GM18870 (cell line): ENCODE measurements around the gene APOC3.

Source experiments
- ATAC-seq: cut with Tn5 transposase; IDR thresholded peaks from one replicate; pipeline ENCODE4 v1.9.1; 2021; ENCODE audit warnings: moderate library complexity; ENCODE audit not compliant: unreplicated experiment

The APOC3 gene

DNA sequence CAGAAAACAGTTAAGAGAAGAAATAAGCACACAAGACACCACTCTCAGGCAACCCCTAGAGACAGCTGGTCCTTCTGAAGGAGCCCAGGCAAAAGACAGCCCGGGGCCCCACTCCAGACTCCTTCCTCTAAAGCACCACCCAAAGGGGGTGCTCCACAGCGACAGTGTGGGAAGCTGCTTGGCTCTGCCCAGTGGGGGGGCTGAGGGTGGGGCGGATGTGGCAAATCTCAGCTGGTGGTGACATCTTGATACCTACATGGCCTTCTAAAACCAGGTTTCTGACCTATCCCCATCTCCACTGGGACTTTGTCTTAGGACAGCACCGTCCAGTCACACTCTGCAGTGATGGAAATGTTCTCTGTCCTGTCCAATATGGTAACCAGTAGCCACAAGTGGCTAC lies 17.9 kb downstream of the APOC3 start:
- no peak for ATAC-seq

DNA sequence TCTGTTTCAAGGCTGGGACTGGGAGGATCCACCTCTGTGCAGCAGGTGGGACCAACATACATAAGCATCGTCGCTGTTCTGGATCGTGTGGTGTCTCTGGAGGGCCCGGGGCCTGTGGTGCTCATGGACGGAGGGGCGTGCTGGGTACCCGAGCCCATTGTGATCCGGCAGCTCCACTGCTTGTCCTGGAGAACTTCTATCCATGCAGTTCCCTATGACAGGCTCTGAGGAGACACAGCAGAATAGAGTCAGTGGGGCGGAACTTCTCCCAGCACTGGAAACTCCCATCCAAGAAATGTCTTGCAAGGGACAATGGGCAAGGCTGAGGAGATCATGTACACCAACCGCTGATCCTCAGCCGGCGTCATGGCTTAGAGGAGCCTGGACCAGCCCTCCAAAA lies 19.4 kb downstream of the APOC3 start:
- ATAC-seq: no peak

DNA sequence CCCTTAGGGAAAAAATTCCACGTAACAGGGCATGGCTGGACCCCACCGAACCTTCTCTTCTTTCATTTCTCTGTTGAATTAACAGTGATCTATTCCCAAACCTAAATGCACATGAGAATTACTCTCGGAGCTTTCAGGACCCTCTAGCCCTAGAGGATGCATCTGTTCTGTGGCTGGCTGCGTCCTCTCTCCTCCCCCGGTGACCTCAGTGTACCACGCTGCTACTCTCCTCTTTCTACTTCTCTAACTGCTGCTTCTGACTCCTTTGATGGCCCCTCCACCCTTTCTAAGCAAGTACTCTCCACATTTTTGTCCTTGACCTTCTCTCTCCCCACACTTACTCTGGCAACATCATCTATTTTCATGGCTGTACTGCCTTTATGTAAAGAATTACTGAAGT lies 19.8 kb downstream of the APOC3 start:
- ATAC-seq: no peak

DNA sequence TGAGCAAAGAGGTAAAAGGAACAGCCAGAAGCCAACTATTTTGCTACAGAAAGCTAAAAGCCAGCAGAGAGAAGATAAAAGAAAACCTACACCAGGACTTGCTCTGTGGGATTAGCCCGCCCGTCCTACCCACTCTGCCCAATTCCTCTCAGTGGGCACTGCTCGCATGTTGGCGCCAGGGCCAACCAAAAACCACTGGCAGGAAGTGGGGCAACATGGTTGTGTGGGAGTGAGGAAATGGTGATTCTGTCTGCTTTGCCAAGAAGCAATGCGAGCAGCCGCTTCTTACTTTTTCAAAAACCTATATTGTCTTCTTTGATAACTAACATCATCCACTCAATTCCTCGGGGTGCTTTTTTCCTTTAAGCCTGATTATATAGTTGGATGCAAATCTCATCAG lies 21.9 kb downstream of the APOC3 start:
- no peak for ATAC-seq

DNA sequence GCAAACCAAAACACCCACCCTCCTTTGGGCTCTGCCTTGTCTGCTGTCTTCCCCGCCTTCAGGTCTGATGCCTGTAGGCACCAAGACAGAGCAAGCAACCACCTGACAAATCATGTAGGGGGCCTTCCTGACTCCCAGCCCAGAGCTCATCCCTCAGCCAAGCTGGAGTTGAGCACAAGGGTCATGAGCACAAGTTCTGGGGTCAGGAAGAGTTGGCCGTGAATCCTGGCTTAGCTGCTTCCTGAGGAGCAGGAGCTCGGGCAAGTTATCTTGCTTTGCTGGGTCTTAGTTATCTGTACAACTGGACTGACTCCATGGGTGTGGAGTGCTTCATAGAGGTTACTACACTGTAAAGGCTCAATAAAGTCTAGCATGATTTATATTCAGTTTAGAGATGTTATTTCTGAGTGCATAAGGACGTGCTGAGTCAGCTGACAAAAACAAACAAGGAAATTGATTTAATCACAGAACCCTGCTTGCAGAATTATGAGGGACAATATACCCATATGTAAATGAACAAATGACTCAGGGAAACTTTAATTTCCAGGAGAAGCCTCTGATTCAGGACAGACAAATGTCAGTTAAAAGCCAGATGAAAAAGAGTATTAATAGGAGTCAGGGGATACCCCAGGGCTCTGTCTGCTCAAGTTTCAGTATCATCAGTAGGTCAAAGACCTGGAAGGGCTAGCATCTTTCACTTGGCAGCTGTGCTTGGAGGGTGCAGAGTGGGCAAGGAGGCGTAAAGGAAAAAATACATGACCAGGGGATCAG lies 22.7 kb downstream of the APOC3 start:
- ATAC-seq: no peak

DNA sequence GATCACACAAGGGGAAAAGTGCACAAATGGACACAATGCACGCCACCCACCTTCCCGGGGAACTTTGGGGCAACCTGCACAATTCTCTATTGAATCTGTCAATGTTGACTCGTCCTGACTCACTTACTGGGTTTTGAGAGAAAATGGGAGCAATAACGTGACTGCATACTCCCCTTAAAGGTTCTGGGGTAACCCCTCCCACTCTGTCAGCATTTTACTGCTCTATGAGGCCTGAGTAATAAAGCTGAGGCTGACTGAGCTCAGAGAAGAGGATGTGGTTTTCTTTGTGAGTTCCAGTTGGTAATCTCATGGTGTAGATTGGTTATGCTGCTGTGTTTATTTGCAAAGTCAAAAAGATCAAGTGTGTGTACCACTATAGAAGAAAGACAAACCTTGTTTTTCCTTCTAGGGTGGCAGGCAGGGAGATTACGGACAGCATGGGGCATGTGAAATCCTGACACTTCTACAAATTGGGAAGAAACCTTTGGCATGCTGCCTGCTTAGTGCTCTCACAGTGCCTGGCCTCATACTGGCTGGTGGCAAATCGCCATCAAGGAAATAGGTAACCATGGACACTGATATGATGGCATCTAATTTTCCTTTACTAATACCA lies 23.9 kb downstream of the APOC3 start:
- ATAC-seq: peak; percentile 92

DNA sequence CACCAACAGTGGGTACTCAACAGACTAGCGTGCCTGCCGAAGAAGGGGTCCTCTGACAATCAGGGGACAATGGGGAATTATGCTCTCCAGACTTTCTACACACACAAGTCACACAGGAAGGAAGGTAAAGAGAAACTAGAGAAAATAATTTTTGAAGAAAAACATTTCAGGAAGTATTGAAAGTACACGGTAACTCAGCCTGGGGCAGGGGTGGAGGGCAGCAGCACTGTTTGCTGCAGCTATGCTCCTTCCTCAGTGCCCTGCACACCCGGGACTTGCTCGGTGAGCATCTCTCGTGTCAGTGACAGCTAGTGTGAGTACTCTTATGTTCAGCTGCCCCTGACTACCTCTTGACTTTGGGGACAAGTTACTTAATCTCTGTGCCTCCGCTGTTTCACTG lies 25.7 kb downstream of the APOC3 start:
- ATAC-seq: no peak

DNA sequence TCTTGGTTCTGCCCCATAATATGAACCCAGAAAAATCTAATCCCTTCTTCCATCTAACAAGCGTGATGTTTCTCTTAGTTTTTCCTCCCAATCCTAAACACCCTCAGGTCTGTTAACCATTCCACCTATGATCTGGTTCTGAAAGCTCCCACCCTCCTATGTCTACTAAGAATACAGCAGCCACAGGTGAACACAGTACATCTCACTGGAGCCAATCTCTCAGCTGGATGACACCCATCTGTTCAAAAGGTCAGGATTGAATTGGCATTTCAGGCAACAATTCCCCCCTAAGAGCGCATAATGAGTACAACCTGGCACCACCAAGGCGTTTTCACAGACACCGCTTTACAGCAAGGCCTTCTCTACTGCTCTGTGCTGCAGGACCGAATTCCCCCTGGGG lies 26.7 kb downstream of the APOC3 start:
- no peak for ATAC-seq

DNA sequence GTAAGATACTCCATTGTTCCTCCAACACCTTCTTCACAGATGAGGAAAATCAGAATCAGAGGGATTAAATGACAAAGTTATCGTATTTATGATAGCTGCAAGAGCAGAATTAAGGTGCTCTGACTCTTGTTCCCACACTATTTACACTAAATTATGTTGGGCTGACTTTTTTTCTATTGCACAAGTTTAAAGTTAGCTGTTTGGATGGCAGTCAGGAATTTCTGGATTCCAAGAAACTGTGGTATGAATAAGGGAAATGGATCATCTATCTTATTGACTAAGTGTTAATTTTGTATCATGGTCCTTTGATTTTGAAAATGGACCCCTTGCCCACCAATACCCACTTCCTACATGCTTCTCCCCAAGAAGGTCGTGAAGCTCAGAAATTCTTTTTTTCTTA lies 27.6 kb downstream of the APOC3 start:
- ATAC-seq: no peak

DNA sequence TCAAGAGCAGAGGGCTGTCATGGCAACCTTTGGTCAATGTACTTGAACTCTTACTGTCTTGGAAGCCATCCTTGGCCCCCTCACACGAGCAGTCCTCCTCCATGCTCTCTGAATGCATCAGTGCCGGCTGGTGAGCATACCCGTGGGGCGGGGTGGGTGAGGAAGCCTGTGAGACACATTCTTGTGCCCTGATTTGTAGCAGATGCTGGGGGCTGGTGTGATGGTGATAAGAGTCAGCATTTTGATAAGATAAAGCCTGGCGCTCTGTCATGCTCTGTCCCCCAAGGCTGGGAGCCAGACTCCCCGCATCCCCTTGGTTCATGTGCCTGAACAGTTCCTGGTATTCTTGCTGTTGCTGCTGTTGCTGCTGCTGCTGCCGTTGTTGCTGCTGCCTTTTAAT lies 28.2 kb downstream of the APOC3 start:
- no peak for ATAC-seq

DNA sequence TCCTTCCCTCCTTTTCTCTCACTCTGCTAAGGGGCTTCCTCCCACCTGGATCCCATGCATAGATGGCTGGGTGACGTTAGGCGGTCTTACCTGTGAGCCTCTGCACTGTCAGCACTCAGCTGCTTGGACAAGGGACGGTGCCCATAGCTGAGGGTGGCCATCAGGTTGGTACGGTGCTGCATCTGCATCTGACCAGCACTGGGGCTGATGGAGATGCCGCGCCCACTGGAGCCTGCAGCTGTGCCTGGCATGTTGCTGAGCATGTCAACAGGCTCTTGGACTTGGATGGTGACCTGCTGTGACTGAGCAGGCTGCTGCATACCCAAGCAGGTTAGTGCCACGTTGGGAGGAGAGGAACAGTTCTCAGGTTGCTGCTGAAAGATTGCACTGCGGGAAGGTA lies 29.5 kb downstream of the APOC3 start:
- ATAC-seq: no peak

DNA sequence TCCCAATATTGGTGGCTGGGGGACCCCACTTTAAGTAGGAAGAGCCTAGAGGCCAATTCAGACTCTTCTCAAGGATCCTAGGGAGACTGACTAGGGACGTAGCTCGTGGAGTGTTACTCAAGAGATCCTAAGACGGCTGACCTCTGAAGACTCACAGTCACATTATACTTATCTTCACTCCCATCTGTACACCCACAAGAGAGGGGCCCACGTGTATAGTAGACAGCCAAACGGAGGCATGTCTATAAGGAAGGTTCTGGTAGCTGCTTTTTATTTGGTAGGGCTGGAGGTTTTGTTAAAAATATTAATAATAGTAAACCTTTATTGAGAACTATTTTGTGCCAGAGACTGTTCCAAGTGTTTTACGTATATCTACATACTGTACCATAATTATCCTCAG lies 30.6 kb downstream of the APOC3 start:
- ATAC-seq: no peak

DNA sequence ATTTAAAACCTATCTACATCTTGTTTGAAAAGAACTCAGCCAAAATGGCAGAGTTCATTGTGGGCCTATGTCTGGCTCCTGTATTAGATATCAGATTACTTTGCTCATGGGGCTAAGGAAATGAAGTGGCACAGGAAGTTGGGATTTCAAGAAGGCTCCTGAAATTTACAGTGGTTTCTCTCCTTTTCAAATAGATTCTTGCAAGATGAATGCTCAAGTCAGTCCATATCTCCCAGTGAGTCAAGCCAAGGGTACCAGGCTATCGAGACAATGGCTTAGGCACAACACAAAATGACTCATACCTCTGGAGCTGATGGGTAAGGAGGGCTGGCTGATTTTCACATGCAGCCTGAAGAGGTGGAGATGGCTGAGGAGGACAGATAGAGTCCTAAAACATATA lies 31.8 kb downstream of the APOC3 start:
- ATAC-seq: no peak

DNA sequence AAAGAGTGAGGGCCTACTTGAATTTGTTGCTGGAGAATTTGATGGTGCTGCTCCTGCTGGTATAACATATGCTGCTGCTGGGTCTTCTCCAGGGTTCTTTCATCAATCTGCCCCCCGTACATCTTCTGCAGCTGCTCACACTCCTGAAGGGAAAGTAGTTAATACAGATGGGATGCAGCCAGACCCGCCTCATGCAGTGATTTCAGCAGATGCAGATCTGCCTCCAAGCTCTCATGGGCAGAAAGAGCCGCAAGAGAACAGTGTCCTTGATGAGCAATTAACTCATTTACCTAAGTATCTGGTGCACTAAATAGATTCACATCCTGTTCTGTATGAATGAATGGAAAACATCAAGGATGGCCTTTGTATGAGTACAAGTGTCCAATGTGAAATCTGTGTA lies 32.5 kb downstream of the APOC3 start:
- ATAC-seq: no peak

DNA sequence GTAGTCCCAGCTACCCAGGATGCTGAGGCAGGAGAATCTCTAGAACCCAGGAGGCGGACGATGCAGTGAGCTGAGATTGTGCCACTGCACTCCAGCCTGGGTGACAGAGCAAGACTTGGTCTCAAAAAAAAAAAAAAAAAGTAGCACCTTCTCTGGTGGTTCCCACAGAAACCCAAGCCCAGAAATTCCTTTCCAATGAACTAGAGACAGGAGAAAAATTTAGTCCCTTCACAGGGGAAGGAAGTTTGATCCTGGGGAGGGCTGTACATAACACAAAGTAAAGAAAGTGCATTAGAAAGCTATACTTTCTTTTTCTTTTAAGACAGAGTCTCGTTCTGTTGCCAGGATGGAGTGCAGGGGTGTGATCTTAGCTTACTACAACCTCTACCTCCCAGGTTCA lies 33.2 kb downstream of the APOC3 start:
- ATAC-seq: no peak

DNA sequence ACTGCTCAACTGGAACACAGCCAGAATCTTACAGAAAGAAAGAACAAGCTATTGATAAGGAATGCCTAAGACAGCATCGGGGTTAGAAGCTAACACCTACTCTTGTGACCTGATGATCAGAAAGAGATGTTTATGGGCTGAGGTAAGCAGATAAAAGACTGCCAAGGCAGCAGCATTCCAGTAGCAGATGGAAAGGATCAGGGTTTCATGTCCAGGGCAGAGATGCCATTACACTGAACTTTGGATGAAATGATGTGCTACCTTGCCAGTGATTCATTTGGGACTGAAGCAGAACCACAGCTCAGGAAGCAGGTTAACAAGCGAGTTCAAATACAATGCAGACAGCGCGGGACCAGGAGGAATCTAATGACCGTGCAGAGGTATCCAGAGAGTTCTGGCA lies 34.8 kb downstream of the APOC3 start:
- ATAC-seq: no peak

DNA sequence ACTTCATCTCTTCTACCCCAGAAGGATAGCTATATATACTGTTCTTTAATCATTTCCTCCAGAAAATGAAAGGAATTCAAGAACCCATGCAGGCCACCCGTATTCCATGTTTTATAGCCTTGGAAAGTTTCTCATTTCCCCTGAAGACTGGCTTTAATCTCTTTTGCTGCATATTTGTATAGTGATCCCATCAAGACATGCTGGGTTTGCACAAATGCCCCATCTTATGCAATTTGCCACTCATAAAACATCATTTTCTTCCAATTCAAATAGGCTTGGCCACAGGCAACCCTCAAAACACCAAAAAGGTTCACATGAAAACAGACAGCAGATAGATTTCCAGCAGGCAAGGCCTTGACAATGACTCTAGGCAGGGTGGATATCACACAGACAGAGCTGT lies 36.0 kb downstream of the APOC3 start:
- ATAC-seq: no peak

DNA sequence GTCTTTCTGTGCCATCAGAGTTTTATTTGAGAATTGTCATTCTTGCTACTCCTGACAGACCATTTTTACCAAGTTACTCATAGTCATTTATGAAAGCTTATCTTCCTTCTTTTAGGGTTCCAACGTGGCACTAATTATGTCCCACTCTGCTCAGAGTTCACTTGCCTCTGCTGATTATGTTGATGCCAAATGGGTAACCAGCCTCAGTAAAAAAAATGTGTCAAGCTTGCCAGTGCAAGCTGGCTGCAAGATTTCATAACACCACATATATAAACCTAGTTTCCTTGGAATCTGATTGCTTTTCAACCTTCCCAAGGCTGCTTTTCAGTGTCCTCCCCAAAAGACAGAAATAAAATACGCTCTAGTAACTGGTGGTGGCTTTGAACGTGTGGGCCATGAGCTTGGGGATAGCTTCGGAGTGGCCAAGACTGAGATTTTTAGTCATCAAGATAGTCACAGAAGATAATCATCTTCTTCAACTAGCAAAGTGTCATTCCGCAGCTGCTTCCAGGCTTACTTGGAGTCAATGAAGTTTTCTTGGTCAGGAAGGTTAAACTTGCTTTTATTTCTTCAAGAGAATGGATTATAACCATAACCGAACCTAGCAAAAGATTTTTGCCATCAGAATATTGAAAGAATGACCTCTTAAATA lies 37.2 kb downstream of the APOC3 start:
- no peak for ATAC-seq

DNA sequence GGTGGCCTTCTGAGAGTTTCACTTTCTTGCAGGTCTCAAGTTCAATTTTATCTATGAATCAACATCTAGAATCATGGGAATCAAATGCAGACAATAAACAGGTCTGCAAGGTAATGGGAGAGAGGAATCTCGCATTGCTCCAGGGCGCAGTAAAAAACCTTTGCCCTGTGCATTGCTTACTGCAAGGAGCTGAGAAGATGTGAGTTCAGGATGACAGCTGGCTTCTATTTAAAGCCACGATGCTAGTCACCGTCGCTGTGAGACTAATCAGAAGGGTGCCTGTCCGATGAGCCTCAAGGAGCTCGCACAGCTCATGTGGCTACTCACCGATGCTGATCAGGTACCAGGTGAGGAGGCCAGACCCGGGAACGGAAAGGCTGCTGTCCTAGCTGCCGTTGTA lies 37.9 kb downstream of the APOC3 start:
- no peak for ATAC-seq

DNA sequence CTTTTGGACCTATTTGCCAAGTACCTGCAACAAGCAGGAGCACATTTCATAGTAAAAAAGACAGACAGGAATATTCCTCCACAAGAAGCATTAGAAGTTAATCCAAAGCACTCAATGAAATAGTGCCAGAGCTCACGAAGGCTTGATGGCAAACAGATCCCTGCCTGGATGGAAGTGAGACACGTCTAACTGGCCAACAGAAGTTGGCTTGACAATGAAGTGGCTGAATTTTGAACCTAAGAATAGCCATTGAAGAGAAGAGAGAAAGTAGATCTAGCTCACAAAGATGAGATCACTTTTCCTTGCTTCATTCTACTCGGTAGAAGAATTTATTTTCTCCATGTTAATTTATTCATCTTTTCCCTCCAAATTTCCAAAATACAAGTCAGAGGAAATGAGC lies 38.4 kb downstream of the APOC3 start:
- ATAC-seq: no peak

DNA sequence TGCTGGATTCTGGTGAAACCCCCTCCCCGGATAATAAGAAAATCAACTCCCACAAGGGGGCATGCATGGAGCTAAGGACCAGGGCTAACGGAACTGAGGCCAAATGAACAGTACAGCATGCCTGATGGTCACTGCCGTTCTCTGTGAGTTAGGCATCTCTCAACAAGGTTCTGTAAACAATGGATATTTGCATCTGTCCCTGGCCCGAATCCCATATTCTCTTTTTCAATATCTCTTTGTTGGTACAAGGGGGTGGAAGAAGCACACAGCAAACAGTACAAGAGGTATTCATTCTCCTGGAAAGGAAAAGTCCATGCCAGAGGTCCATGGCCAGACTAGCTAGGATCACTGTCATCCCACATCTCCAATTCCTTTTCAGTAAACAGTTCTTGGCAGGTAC lies 39.9 kb downstream of the APOC3 start:
- ATAC-seq: no peak

DNA sequence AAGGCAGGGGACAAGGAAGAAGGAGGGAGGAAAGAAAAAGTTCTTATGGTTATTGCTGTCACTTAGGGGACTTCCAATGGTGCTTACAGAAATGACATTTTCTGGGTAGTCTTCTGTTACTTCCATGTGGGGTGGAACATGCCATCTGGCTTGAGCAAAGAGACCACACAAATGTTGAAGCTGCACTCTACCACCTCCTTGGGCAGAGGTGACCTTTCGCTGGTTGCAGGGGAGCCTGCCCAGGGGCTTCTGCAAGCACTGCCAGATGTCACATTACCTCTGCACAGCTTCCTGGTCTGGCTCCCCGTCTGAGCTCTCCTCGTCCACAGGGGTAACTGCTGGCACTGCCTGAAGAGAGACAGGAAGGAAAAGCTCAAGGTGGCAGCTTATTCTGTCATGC lies 40.3 kb downstream of the APOC3 start:
- no peak for ATAC-seq

DNA sequence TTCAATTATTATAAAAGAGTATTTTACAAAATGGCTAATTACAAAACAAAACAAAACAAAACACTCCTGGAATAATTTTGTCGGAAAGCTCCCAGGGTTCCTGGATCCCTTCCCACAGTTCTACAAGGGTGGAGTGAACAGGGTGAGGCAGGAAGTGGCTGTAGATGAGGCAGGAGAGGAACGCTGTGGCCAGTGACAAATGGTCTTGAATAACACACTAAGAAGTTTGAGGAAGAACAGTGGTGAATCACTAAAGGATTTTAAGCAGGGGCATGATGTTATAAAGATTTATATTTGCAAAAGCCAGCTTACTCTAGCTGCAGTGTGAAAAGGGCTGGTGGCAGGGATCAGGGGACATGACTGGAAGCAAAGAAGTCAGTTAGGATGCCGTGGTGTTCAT lies 41.5 kb downstream of the APOC3 start:
- no peak for ATAC-seq
